ENCODE measurements around the gene GRIN2C.
A peak's percentile ranks its signal among the peaks of the same experiment; 100 is the strongest.

Gene GRIN2C

GRCh38 chr17:74860229-74860871 is 665 bp upstream of the GRIN2C start:
- Histone ChIP-seq H3K4me1 (ENCODE audit: low read length) (peaks cover 18% of the 10 kb centered on the region), H3K4me3 (ENCODE audit: low read length) (peak overlapping the region; percentile 64), H3K27ac (ENCODE audit: low read length) (no peak overlapping the region), H4K20me1 (ENCODE audit: insufficient read depth, low read length) (no peaks in the 10 kb centered on the region), H3K27me3 (ENCODE audit: low read depth, low read length) (peaks cover 8% of the 10 kb centered on the region; the same call in 1 of the 2 replicates), H3K79me2 (ENCODE audit: low read length) (no peaks in the 10 kb centered on the region), H3K9ac (ENCODE audit: low read length) (no peak overlapping the region), H2AFZ (ENCODE audit: low read depth, low read length) (no peak overlapping the region; the same call in 1 of the 2 replicates), H3K4me2 (ENCODE audit: low read length) (peak overlapping the region; percentile 76), H3K9me3 (ENCODE audit: insufficient read depth, low read length) (no peaks in the 10 kb centered on the region), H3K36me3 (replicated peaks; ENCODE audit: low read depth, low read length) (peaks cover 10% of the 10 kb centered on the region)
- TF ChIP-seq EZH2phosphoT487 (IDR thresholded peaks at IDR 0.05; ENCODE audit: low read depth) = no peak
- TF ChIP-seq, protein P1, sequence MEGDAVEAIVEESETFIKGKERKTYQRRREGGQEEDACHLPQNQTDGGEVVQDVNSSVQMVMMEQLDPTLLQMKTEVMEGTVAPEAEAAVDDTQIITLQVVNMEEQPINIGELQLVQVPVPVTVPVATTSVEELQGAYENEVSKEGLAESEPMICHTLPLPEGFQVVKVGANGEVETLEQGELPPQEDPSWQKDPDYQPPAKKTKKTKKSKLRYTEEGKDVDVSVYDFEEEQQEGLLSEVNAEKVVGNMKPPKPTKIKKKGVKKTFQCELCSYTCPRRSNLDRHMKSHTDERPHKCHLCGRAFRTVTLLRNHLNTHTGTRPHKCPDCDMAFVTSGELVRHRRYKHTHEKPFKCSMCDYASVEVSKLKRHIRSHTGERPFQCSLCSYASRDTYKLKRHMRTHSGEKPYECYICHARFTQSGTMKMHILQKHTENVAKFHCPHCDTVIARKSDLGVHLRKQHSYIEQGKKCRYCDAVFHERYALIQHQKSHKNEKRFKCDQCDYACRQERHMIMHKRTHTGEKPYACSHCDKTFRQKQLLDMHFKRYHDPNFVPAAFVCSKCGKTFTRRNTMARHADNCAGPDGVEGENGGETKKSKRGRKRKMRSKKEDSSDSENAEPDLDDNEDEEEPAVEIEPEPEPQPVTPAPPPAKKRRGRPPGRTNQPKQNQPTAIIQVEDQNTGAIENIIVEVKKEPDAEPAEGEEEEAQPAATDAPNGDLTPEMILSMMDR (IDR thresholded peaks at IDR 0.05; ENCODE audit: low read depth, low read length) = no peak

DNA sequence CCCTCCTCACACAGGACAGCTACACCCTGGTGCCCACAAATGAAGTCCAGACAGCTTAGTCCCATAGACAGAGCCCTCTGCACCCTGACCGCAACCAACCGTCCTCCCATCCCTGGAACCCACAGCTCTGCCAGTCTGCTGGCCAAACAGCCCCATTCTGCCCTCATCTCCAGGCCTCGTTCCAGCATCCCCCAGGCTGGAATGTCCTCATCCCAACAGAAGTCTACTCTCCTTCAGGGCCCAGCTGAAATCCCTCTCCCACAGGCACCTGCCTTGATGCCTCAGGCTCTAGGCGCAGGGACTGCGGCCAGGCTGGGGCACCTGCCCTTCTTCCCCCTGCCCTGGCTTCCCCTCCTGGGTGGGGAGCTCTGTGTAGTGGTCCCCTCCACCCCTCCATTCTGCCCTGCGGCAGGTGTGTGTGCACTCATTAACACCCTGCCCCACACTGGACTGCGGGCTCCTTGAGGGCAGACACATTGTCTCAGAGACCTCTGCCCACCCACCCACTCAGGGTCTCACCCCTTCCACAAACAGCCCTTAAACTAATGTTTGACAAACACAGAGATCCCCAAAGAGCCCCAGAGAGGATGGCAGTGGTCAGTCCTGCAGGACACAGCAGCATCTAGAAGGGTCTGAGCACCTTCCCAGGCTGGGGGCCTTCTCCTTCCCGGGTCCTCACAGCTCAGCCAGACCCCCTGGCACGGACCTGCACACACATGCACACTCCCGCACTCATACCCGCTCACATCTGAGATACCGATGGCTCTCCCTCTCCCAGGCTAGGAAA is 820 bp downstream of the GRIN2C start:
- Histone ChIP-seq H2AFZ (ENCODE audit: low read depth, low read length) (no peak overlapping the region), H3K79me2 (ENCODE audit: low read length) (no peaks in the 10 kb centered on the region), H3K27me3 (ENCODE audit: low read depth, low read length) (peaks cover 8% of the 10 kb centered on the region; the same call in 1 of the 2 replicates), H3K9ac (ENCODE audit: low read length) (no peak overlapping the region), H3K36me3 (replicated peaks; ENCODE audit: low read depth, low read length) (peaks cover 8% of the 10 kb centered on the region), H4K20me1 (ENCODE audit: insufficient read depth, low read length) (no peaks in the 10 kb centered on the region), H3K4me1 (ENCODE audit: low read length) (peaks cover 10% of the 10 kb centered on the region), H3K4me2 (ENCODE audit: low read length) (no peak overlapping the region), H3K27ac (ENCODE audit: low read length) (no peak overlapping the region), H3K9me3 (ENCODE audit: insufficient read depth, low read length) (no peaks in the 10 kb centered on the region), H3K4me3 (ENCODE audit: low read length) (no peak overlapping the region)
- TF ChIP-seq, protein P1 (IDR thresholded peaks at IDR 0.05; ENCODE audit: low read depth, low read length) = no peak
- TF ChIP-seq EZH2phosphoT487 (IDR thresholded peaks at IDR 0.05; ENCODE audit: low read depth) = no peak

- Histone ChIP-seq H3K9ac (ENCODE audit: low read length) (no peak overlapping the region), H3K4me1 (ENCODE audit: low read length) (peaks cover 10% of the 10 kb centered on the region), H3K9me3 (ENCODE audit: insufficient read depth, low read length) (no peaks in the 10 kb centered on the region), H3K79me2 (ENCODE audit: low read length) (no peaks in the 10 kb centered on the region), H3K27me3 (ENCODE audit: low read depth, low read length) (peaks cover 8% of the 10 kb centered on the region; the same call in 1 of the 2 replicates), H3K36me3 (replicated peaks; ENCODE audit: low read depth, low read length) (no peaks in the 10 kb centered on the region), H2AFZ (ENCODE audit: low read depth, low read length) (no peak overlapping the region), H3K4me3 (ENCODE audit: low read length) (no peak overlapping the region), H3K4me2 (ENCODE audit: low read length) (no peak overlapping the region), H4K20me1 (ENCODE audit: insufficient read depth, low read length) (no peaks in the 10 kb centered on the region), H3K27ac (ENCODE audit: low read length) (no peak overlapping the region)
- TF ChIP-seq, protein P1 (IDR thresholded peaks at IDR 0.05; ENCODE audit: low read depth, low read length) = no peak
- no peak for TF ChIP-seq EZH2phosphoT487 (IDR thresholded peaks at IDR 0.05; ENCODE audit: low read depth)
These were observed 2.5 kb downstream of the GRIN2C start for GRCh38 chr17:74857191-74857590.

DNA sequence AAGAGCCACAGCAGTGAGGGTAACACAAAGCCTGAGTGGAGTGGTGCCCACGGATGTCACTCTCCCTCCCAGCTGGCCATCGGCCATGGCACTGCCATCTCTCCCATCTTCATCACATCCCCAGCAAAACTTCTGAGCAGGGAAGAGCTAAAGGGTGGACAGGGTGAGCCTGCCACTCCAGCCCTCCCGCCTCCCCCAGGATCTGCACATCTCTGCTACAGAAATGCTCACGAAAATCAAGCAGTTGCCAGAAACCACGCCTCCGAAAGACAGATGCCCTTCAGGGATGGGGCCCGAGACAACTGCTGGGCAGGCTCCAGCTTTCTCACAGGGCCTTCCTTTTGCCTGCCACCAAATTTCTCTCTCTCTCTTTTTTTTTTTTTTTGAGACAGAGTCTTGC is 3.6 kb downstream of the GRIN2C start:
- no peak for TF ChIP-seq EZH2phosphoT487 (IDR thresholded peaks at IDR 0.05; ENCODE audit: low read depth)
- TF ChIP-seq, protein P1 (IDR thresholded peaks at IDR 0.05; ENCODE audit: low read depth, low read length) = no peak
- Histone ChIP-seq H3K9ac (ENCODE audit: low read length) (no peak overlapping the region), H4K20me1 (ENCODE audit: insufficient read depth, low read length) (no peaks in the 10 kb centered on the region), H2AFZ (ENCODE audit: low read depth, low read length) (no peak overlapping the region), H3K4me1 (ENCODE audit: low read length) (peaks cover 10% of the 10 kb centered on the region), H3K4me2 (ENCODE audit: low read length) (no peak overlapping the region), H3K9me3 (ENCODE audit: insufficient read depth, low read length) (no peaks in the 10 kb centered on the region), H3K79me2 (ENCODE audit: low read length) (no peaks in the 10 kb centered on the region), H3K36me3 (replicated peaks; ENCODE audit: low read depth, low read length) (no peaks in the 10 kb centered on the region), H3K4me3 (ENCODE audit: low read length) (no peak overlapping the region), H3K27ac (ENCODE audit: low read length) (no peak overlapping the region), H3K27me3 (ENCODE audit: low read depth, low read length) (peaks cover 8% of the 10 kb centered on the region; the same call in 1 of the 2 replicates)

Measured in OCI-LY3 (cell line).